ENCODE measurements around the gene STK35. TPM values are rescaled to one million over a fixed set of nuclear protein-coding genes. Genes with fewer than 3 reads are reported as not detected.

The STK35 gene
- total and polyA plus RNA-seq, 9 of the 15 experiments (the other 6 are each of a cell fraction or from before 2014, with no cell fraction given) = 1.0 to 11.0 (median 6.3) TPM

- H3K4me3 ChIP-seq = no peak overlapping the region
- peaks cover 59% of the 10 kb centered on the region for H3K36me3 ChIP-seq (ENCODE audit: control insufficient read depth, insufficient read depth, low read length)
- no peak overlapping the region for H3K27ac ChIP-seq (ENCODE audit: extremely low read depth, low read depth, low read length)
- peaks cover 2% of the 10 kb centered on the region for H3K9me1 ChIP-seq (ENCODE audit: control insufficient read depth, insufficient read depth, low read length)
- TF ChIP-seq NCOA2 (IDR thresholded peaks at IDR 0.05; ENCODE audit: partially characterized antibody in 2 of 2) (no peak), CHAMP1 (IDR thresholded peaks at IDR 0.05) (no peak), DDX20 (tag; IDR thresholded peaks at IDR 0.05; ENCODE audit: low read depth) (no peak), ZFP91 (CRISPR knock-in tag; IDR thresholded peaks at IDR 0.05) (no peak), EGR1 (conservative IDR thresholded peaks at IDR 0.05) (no peak), NUFIP1 (IDR thresholded peaks at IDR 0.05; ENCODE audit: partially characterized antibody) (no peak), HDAC1 (IDR thresholded peaks at IDR 0.05) (no peak), EWSR1 (IDR thresholded peaks at IDR 0.05; ENCODE audit: borderline replicate concordance, low read depth, partially characterized antibody) (no peak), ZNF766 (CRISPR knock-in tag; conservative IDR thresholded peaks at IDR 0.05) (no peak)
- H3K4me1 ChIP-seq (replicated peaks in 1 of 2; ENCODE audit: control insufficient read depth in 2 of 2, insufficient read depth in 2 of 2, low read length in 2 of 2) = peaks cover 3 to 7% of the 10 kb centered on the region in 2 experiments; a peak in 3 of 5 replicates
- H2AFZ ChIP-seq (ENCODE audit: low read depth, low read length) = no peak overlapping the region
- DNase-seq (ENCODE audit: extremely low read depth in 1 of 4, low spot score in 3 of 4) (no peak), FAIRE-seq (no peak), ATAC-seq (no peak)
- in situ Hi-C loops (cut with MboI) (no loop called here), intact Hi-C loops (cut with micrococcal nuclease) (no loop called here)
- no peaks in the 10 kb centered on the region for H3K9me3 ChIP-seq (replicated peaks; ENCODE audit: control insufficient read depth, insufficient read depth, low read depth, low read length)
- H3K9ac ChIP-seq (ENCODE audit: insufficient read depth in 1 of 2, low read depth in 2 of 2, low read length in 2 of 2) = no peak overlapping the region
- WGBS (ENCODE audit: insufficient coverage, low coverage, missing lambda C conversion rate) = 87% methylated on average over 9 of the region's 9 CpGs
- BruUV-seq (replicated peaks) = no TSS peak
- no peak overlapping the region for H3K4me2 ChIP-seq (ENCODE audit: insufficient read depth, low read length)
- H4K20me1 ChIP-seq (replicated peaks; ENCODE audit: control insufficient read depth, insufficient read depth, low read length) = peaks cover 20% of the 10 kb centered on the region
- peaks cover 55% of the 10 kb centered on the region for H3K79me2 ChIP-seq (ENCODE audit: control insufficient read depth, insufficient read depth, low read length)
- ChIA-PET CTCF (ENCODE audit: low intra/inter-chr PET ratio) (no interaction called here), POLR2A (interaction anchor here (0.9 kb wide), 1 partner anchor 9 kb away, joined by 3 read pairs; no protein-coding TSS in a partner anchor)
- no peaks in the 10 kb centered on the region for H3K27me3 ChIP-seq (ENCODE audit: control insufficient read depth in 2 of 2, insufficient read depth in 2 of 2, low read length in 2 of 2)
These were observed 14.7 kb downstream of the STK35 start for GRCh38 chr20:2116170-2116940.
